OCI-LY7 (cell line): ENCODE data around the gene ZIC5.

ENCODE experiments used
- CTCF ChIP-seq: fragments of 200-600 bp; sonication (generic); conservative IDR thresholded peaks from 2 replicates; pipeline ENCODE4 v1.5.1; 2014; ENCODE audit warnings: mild to moderate bottlenecking, antibody characterized with exemption, low read length, moderate library complexity, mixed read lengths
- EZH2phosphoT487 ChIP-seq: fragments of 200-600 bp; sonication (generic); IDR thresholded peaks from 2 replicates; pipeline ENCODE4 v1.6.1; 2018; ENCODE audit warnings: low read depth, borderline replicate concordance, mild to moderate bottlenecking, mixed run types, antibody characterized with exemption, low read length, moderate library complexity, mixed read lengths

- TF ChIP-seq CTCF (no peak), EZH2phosphoT487 (no peak)
Measured at GRCh38 chr13:99969453-99969918, 2.1 kb downstream of the ZIC5 start.
